Transverse colon (tissue), 4 donors: ENCODE results near the gene TLN1. TPM values are rescaled to one million over a fixed set of nuclear protein-coding genes. Genes with fewer than 3 reads are reported as not detected.

Experiments
- DNase-seq: peaks from one replicate; pipeline ENCODE4 v3.0.0-alpha.2; 2019
- H3K27ac ChIP-seq, 4 donors: fragments of 200-600 bp; sonication (generic); 2 replicates each; pipeline ENCODE4 v1.5.1; 2016 to 2018; ENCODE audit warnings: inconsistent platforms in 4 of 4
- H3K27me3 ChIP-seq: fragments of 200-600 bp; sonication (generic); 2 replicates; pipeline ENCODE4 v1.5.1; 2017; ENCODE audit warnings: inconsistent platforms
- H3K36me3 ChIP-seq, 4 donors: fragments of 200-600 bp; sonication (generic); 2 replicates each; pipeline ENCODE4 v1.5.1; 2017 to 2019; ENCODE audit warnings: inconsistent platforms in 4 of 4
- H3K4me1 ChIP-seq, 4 donors: fragments of 200-600 bp; sonication (generic); 2 replicates each; pipeline ENCODE4 v1.5.1; 2017 to 2020; ENCODE audit warnings: inconsistent platforms in 4 of 4
- H3K4me3 ChIP-seq, 4 donors: fragments of 200-600 bp; sonication (generic); 1 replicate in 1 of 4; 2 replicates in 3 of 4; pipeline versions ENCODE4 v1.5.1 to v1.6.1; 2017 to 2019; ENCODE audit warnings: inconsistent platforms in 4 of 4
- H3K9me3 ChIP-seq, 2 donors: fragments of 200-600 bp; sonication (generic); 2 replicates each; pipeline ENCODE4 v1.5.1; 2017 to 2019; ENCODE audit warnings: inconsistent platforms in 2 of 2
- EP300 ChIP-seq: sonication (generic); formaldehyde crosslinking; IDR thresholded peaks from one replicate; pipeline ENCODE4 v1.6.1; 2017; ENCODE audit warnings: antibody characterized with exemption, low read depth
- POLR2A ChIP-seq: fragments of 450-650 bp; IDR thresholded peaks from one replicate; pipeline ENCODE4 v1.6.1; 2016; ENCODE audit warnings: antibody characterized with exemption, mild to moderate bottlenecking, moderate library complexity
- POLR2AphosphoS5 ChIP-seq, 3 donors: sonication (generic); formaldehyde crosslinking; IDR thresholded peaks; one replicate each; pipeline ENCODE4 v1.6.1; 2016; ENCODE audit warnings: antibody characterized with exemption in 3 of 3
- WGBS, 2 donors: methylation state at CpG; one replicate each; pipeline ENCODE4 v1.1.5; 2018; ENCODE audit warnings: low coverage in 1 of 2; 5-methylcytosine and 5-hydroxymethylcytosine counted together
- in situ Hi-C, 4 donors: fragments of 200-750 bp; cut with MboI; loops; one replicate each; pipeline versions ENCODE4 v1.15.0 to v1.15.1; 2017; ENCODE audit warnings: low sequenced_read_pairs in 3 of 4, low pct_ligation_motif_present in 1 of 4, low pct_unique_long_range_greater_than_20kb in 1 of 4
- intact Hi-C: fragments of 100-400 bp; cut with DNase I; formaldehyde crosslinking; loops from one replicate; pipeline ENCODE4 v1.15.1; 2023; ENCODE audit warnings: low total_unique reads
- total RNA-seq, 4 donors: library from RNA; depleted of rRNA; stranded (reverse); fragments of >200 nt; gene quantifications; one replicate each; pipeline ENCODE4 v1.1.0, GENCODE V29; 2016
- TF ChIP-seq, protein P1 (sequence below), 5 experiments: fragments of 200-600 bp in 3 of 5; fragments of 450-650 bp in 2 of 5; sonication (generic) in 3 of 5; IDR thresholded peaks; 1 replicate in 2 of 5; 2 replicates in 3 of 5; pipeline ENCODE4 v1.5.1; 2016 to 2017; ENCODE audit warnings: antibody characterized with exemption in 5 of 5, inconsistent platforms in 3 of 5, mild to moderate bottlenecking in 2 of 5, moderate library complexity in 1 of 5

TLN1 gene
- total RNA-seq, 4 donors from 2014 or later, result 158 to 328 (median 177) TPM

- intact Hi-C loops, result no loop called here
- H3K36me3 ChIP-seq, result peaks cover 0 to 6% (median 0%) of the 10 kb centered on the region in 4 donors
- WGBS, 2 donors, result 46% methylated on average over 58 of the region's 61 CpGs; no CpG with 5 or more reads in 1 of the 2 donors
- TF ChIP-seq POLR2A, result peak; percentile 80
- TF ChIP-seq POLR2AphosphoS5 (IDR thresholded peaks at IDR 0.05), result peak; percentile 93 to 98 (median 96)
- no peak for TF ChIP-seq EP300
- TF ChIP-seq, protein P1, sequence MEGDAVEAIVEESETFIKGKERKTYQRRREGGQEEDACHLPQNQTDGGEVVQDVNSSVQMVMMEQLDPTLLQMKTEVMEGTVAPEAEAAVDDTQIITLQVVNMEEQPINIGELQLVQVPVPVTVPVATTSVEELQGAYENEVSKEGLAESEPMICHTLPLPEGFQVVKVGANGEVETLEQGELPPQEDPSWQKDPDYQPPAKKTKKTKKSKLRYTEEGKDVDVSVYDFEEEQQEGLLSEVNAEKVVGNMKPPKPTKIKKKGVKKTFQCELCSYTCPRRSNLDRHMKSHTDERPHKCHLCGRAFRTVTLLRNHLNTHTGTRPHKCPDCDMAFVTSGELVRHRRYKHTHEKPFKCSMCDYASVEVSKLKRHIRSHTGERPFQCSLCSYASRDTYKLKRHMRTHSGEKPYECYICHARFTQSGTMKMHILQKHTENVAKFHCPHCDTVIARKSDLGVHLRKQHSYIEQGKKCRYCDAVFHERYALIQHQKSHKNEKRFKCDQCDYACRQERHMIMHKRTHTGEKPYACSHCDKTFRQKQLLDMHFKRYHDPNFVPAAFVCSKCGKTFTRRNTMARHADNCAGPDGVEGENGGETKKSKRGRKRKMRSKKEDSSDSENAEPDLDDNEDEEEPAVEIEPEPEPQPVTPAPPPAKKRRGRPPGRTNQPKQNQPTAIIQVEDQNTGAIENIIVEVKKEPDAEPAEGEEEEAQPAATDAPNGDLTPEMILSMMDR (IDR thresholded peaks at IDR 0.05), result no peak
- no peaks in the 10 kb centered on the region for H3K9me3 ChIP-seq
- peak; percentile 73 for DNase-seq
- in situ Hi-C loops, result loop anchor here in 1 of 4 donors (25.0 kb wide), 1 partner anchor 702 kb away; the partner anchor contains the start of gene DNAJB5
- H3K4me3 ChIP-seq, result peak within 1 kb of the TSS; percentile 52 to 75 (median 68)
- H3K27me3 ChIP-seq, result no peaks in the 10 kb centered on the region
- peak within 1 kb of the TSS; percentile 85 to 95 (median 92) for H3K27ac ChIP-seq
- H3K4me1 ChIP-seq, result peaks cover 0 to 21% (median 8%) of the 10 kb centered on the region in 4 donors
These were observed 42.3 kb downstream of the TLN1 start, which contains the start of gene TPM2 for GRCh38 chr9:35689542-35690293. TPM2 (minus strand) TSS chr9:35689925; CDS start chr9:35689817, 108 bp downstream.

- in situ Hi-C loops (loop anchor here in 1 of 4 donors (25.0 kb wide), 1 partner anchor 702 kb away; the partner anchor contains the start of gene DNAJB5), intact Hi-C loops (no loop called here)
- Histone ChIP-seq H3K36me3 (peaks cover 0 to 6% (median 0%) of the 10 kb centered on the region in 4 donors), H3K27ac (peak overlapping the region; percentile 85 to 95 (median 92)), H3K9me3 (no peaks in the 10 kb centered on the region), H3K4me3 (peak overlapping the region; percentile 52 to 75 (median 68)), H3K27me3 (no peaks in the 10 kb centered on the region), H3K4me1 (peaks cover 0 to 21% (median 8%) of the 10 kb centered on the region in 4 donors)
- DNase-seq, result no peak
- TF ChIP-seq, protein P1 (IDR thresholded peaks at IDR 0.05), result no peak
- TF ChIP-seq EP300 (no peak), POLR2A (no peak), POLR2AphosphoS5 (IDR thresholded peaks at IDR 0.05) (no peak)
- WGBS, 2 donors, result 60 to 67% methylated on average over 3 to 12 of the region's 12 CpGs
These were observed 43.1 kb downstream of the TLN1 start for GRCh38 chr9:35688558-35689541.

GRCh38 chr9:35687972-35688557 is 43.9 kb downstream of the TLN1 start:
- peaks cover 0 to 21% (median 8%) of the 10 kb centered on the region in 4 donors for H3K4me1 ChIP-seq
- intact Hi-C loops (no loop called here), in situ Hi-C loops (loop anchor here in 1 of 4 donors (25.0 kb wide), 1 partner anchor 701 kb away; the partner anchor contains the start of gene DNAJB5)
- DNase-seq, result no peak
- no peaks in the 10 kb centered on the region for H3K9me3 ChIP-seq
- H3K36me3 ChIP-seq, result peaks cover 0 to 6% (median 0%) of the 10 kb centered on the region in 4 donors
- peak overlapping the region; percentile 14 to 75 (median 58) for H3K4me3 ChIP-seq
- WGBS, 2 donors, result 81% methylated on average over 2 of the region's 2 CpGs; no CpG with 5 or more reads in 1 of the 2 donors
- TF ChIP-seq EP300 (no peak), POLR2AphosphoS5 (IDR thresholded peaks at IDR 0.05) (no peak), POLR2A (no peak)
- TF ChIP-seq, protein P1 (IDR thresholded peaks at IDR 0.05), result no peak
- peak overlapping the region; percentile 85 to 95 (median 92) for H3K27ac ChIP-seq
- H3K27me3 ChIP-seq, result no peaks in the 10 kb centered on the region
